ENCODE results near the gene ZNF326.

The ZNF326 gene

DNA sequence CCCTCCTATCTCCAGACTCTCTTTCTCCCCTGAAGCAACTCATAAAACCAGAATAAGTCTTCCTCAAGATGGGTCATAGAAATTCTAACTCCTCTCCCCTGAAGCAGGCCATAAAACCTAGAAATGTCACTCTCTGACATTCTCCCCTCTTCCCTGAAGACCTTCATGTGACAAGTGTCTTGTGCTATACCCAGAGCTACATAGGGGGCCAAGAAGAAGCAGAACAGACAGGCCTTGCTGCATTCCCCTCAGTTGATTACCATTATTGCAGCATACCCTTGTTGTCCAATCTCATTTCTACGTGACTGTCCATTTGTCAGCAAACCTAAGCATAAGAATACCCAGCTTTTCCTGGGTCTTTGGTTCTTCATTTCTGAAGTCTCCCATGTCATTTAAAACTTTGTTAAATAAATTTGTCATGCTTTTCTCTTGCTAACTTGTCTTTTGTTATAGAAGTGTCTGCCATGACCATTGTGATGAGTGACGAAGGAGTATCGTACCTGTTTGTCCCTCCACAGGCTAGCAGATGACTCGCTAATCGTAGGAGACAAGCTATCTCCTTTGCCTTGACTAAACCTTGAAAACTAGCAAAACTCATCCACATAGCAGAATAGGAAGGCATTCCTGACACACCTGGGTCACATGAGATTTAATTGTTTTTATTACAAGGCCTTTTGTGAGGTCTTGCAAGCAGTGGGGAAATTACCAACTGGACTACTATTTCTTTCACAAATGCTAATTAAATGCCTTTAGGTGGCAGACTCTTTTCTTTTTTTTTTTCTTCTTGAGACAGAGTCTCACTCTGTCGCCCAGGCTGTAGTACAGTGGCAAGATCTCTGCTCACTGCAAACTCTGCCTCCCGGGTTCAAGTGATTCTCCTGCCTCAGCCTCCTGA, 39.4 kb upstream of the ZNF326 start:
- WGBS, result 98% methylated on average over 7 of the region's 7 CpGs
- no peak overlapping the region for H4K8ac ChIP-seq (ENCODE audit: low read length)

DNA sequence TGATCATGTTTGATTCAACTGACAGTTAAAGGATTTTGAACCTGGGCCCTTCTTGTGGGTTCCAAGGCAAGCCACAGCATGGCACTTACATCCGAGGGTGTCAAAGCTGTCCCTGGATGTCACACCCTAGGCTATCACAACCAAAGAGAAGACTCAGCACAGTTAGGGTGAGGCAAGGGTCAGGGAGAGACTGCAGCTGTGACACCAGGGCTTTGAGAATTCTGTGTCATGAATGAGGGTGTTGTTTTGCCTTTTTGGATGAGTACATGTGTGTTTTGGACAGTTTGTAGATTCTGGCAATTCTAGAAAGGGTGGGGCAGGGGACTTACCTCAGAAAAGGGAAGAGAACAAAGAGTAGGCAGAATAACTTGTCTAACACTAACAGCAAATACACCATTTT, 37.8 kb upstream of the ZNF326 start:
- H3K27ac ChIP-seq (ENCODE audit: low read length, poor library complexity, severe bottlenecking), result no peak overlapping the region
- no peak overlapping the region for H2BK15ac ChIP-seq (ENCODE audit: low read depth, poor library complexity, severe bottlenecking)
- no peak overlapping the region for H3K4me2 ChIP-seq (ENCODE audit: low read length, poor library complexity, severe bottlenecking)
- H4K8ac ChIP-seq (ENCODE audit: low read length), result no peak overlapping the region
- H4K91ac ChIP-seq (ENCODE audit: low read length), result no peak overlapping the region
- H3K4me3 ChIP-seq (ENCODE audit: insufficient read depth in 1 of 2, low read depth in 1 of 2, low read length in 2 of 2), result no peak overlapping the region
- H3K4me1 ChIP-seq (ENCODE audit: control insufficient read depth, insufficient read depth, low read depth, low read length), result peaks cover 6% of the 10 kb centered on the region
- no peak overlapping the region for H2AFZ ChIP-seq (ENCODE audit: low read depth, low read length)
- peak overlapping the region; percentile 4 to 80 for H2BK12ac ChIP-seq (ENCODE audit: low read length in 2 of 2)
- WGBS, result 70% methylated on average over 1 of the region's 1 CpG
- no peak overlapping the region for H2BK120ac ChIP-seq (ENCODE audit: low read depth, low read length)
- H3K23ac ChIP-seq (ENCODE audit: low read length in 2 of 2), result no peak overlapping the region
- H3K27me3 ChIP-seq (ENCODE audit: control insufficient read depth in 1 of 2, insufficient read depth in 1 of 2, low read length in 2 of 2), result no peaks in the 10 kb centered on the region
- H3K14ac ChIP-seq (ENCODE audit: low read length in 2 of 2), result no peak overlapping the region
- no peak overlapping the region for H3K18ac ChIP-seq (ENCODE audit: low read depth in 1 of 2, low read length in 2 of 2)
- H3K36me3 ChIP-seq (ENCODE audit: control insufficient read depth in 1 of 2, insufficient read depth in 2 of 2, low read depth in 1 of 2, low read length in 2 of 2), result no peaks in the 10 kb centered on the region
- H3K4ac ChIP-seq (ENCODE audit: low read depth in 1 of 2, low read length in 2 of 2), result no peak overlapping the region
- H2BK5ac ChIP-seq (ENCODE audit: low read depth, low read length, poor library complexity, severe bottlenecking), result no peak overlapping the region
- H3K9ac ChIP-seq (ENCODE audit: low read length), result no peak overlapping the region
- H3K9me3 ChIP-seq (ENCODE audit: control insufficient read depth, low read length), result no peaks in the 10 kb centered on the region
- no peak for DNase-seq
- H3K79me1 ChIP-seq (replicated peaks; ENCODE audit: low read length, poor library complexity, severe bottlenecking), result no peaks in the 10 kb centered on the region
- H2AK5ac ChIP-seq (ENCODE audit: low read length, severe bottlenecking), result no peak overlapping the region

More for the DNA sequence above, 39.4 kb upstream of the ZNF326 start:
- H3K4me1 ChIP-seq (ENCODE audit: control insufficient read depth, insufficient read depth, low read depth, low read length), result peaks cover 4% of the 10 kb centered on the region
- no peak overlapping the region for H3K4me3 ChIP-seq (ENCODE audit: insufficient read depth in 1 of 2, low read depth in 1 of 2, low read length in 2 of 2)
- no peak overlapping the region for H2BK15ac ChIP-seq (ENCODE audit: low read depth, poor library complexity, severe bottlenecking)
- no peak overlapping the region for H2BK120ac ChIP-seq (ENCODE audit: low read depth, low read length)
- H3K4me2 ChIP-seq (ENCODE audit: low read length, poor library complexity, severe bottlenecking), result no peak overlapping the region
- H2BK5ac ChIP-seq (ENCODE audit: low read depth, low read length, poor library complexity, severe bottlenecking), result no peak overlapping the region
- no peaks in the 10 kb centered on the region for H3K79me1 ChIP-seq (replicated peaks; ENCODE audit: low read length, poor library complexity, severe bottlenecking)
- H3K36me3 ChIP-seq (ENCODE audit: control insufficient read depth in 1 of 2, insufficient read depth in 2 of 2, low read depth in 1 of 2, low read length in 2 of 2), result no peaks in the 10 kb centered on the region
- peak overlapping the region in 1 of 2 experiments; percentile 18 for H2BK12ac ChIP-seq (ENCODE audit: low read length in 2 of 2)
- H4K91ac ChIP-seq (ENCODE audit: low read length), result no peak overlapping the region
- H3K23ac ChIP-seq (ENCODE audit: low read length in 2 of 2), result no peak overlapping the region
- no peak for DNase-seq
- no peaks in the 10 kb centered on the region for H3K27me3 ChIP-seq (ENCODE audit: control insufficient read depth in 1 of 2, insufficient read depth in 1 of 2, low read length in 2 of 2)
- H3K4ac ChIP-seq (ENCODE audit: low read depth in 1 of 2, low read length in 2 of 2), result no peak overlapping the region
- no peak overlapping the region for H3K27ac ChIP-seq (ENCODE audit: low read length, poor library complexity, severe bottlenecking)
- no peak overlapping the region for H2AFZ ChIP-seq (ENCODE audit: low read depth, low read length)
- no peak overlapping the region for H2AK5ac ChIP-seq (ENCODE audit: low read length, severe bottlenecking)
- no peaks in the 10 kb centered on the region for H3K9me3 ChIP-seq (ENCODE audit: control insufficient read depth, low read length)
- no peak overlapping the region for H3K9ac ChIP-seq (ENCODE audit: low read length)
- H3K14ac ChIP-seq (ENCODE audit: low read length in 2 of 2), result no peak overlapping the region
- H3K18ac ChIP-seq (ENCODE audit: low read depth in 1 of 2, low read length in 2 of 2), result no peak overlapping the region

DNA sequence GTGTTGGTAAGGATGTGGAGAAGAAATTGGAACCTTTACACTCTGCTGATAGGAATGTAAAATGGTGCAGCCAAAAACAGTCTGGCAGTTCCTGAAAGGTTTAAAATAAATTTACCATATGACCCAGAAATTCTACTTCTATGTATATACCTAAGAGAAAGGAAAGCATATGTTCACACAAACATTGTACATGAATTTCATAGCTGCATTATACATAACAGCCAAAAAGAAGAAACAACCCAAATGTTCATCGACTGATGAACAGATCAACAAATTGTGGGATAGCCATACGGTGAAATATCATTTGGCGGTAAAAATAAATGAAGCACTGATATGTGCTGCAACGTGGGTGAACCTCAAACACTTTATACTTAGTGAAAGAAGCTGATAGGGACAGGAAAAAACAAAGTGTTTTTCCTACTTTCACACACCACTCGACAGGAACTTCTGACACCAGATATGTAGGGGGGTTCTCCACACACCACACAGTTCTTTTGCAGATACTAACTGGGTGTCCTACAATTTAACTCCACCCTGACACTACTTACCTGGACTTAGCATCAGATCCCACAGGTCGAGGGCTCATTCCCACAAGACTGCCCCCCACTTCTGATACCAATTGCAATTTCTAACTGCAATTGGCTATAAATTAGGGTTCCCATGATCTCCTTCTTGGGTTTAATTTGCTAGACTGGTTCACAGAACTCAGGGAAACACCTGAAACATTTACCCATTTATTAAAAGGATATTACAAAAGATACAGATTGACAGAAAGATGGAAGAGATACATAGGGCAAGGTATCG, 35.9 kb upstream of the ZNF326 start:
- Histone ChIP-seq H3K27ac (ENCODE audit: low read length, poor library complexity, severe bottlenecking) (no peak overlapping the region), H2BK15ac (ENCODE audit: low read depth, poor library complexity, severe bottlenecking) (peak overlapping the region; percentile 54), H3K18ac (ENCODE audit: low read depth in 1 of 2, low read length in 2 of 2) (no peak overlapping the region), H3K9ac (ENCODE audit: low read length) (no peak overlapping the region), H3K27me3 (ENCODE audit: control insufficient read depth in 1 of 2, insufficient read depth in 1 of 2, low read length in 2 of 2) (no peaks in the 10 kb centered on the region), H3K14ac (ENCODE audit: low read length in 2 of 2) (no peak overlapping the region), H3K4ac (ENCODE audit: low read depth in 1 of 2, low read length in 2 of 2) (no peak overlapping the region), H4K8ac (ENCODE audit: low read length) (no peak overlapping the region), H3K79me1 (replicated peaks; ENCODE audit: low read length, poor library complexity, severe bottlenecking) (no peaks in the 10 kb centered on the region), H3K4me1 (ENCODE audit: control insufficient read depth, insufficient read depth, low read depth, low read length) (peaks cover 3% of the 10 kb centered on the region), H4K91ac (ENCODE audit: low read length) (no peak overlapping the region), H3K4me3 (ENCODE audit: insufficient read depth in 1 of 2, low read depth in 1 of 2, low read length in 2 of 2) (peak overlapping the region in 1 of 2 experiments; percentile 12), H2BK120ac (ENCODE audit: low read depth, low read length) (no peak overlapping the region), H3K4me2 (ENCODE audit: low read length, poor library complexity, severe bottlenecking) (no peak overlapping the region), H2BK12ac (ENCODE audit: low read length in 2 of 2) (no peak overlapping the region), H3K23ac (ENCODE audit: low read length in 2 of 2) (no peak overlapping the region), H3K36me3 (ENCODE audit: control insufficient read depth in 1 of 2, insufficient read depth in 2 of 2, low read depth in 1 of 2, low read length in 2 of 2) (no peaks in the 10 kb centered on the region), H2BK5ac (ENCODE audit: low read depth, low read length, poor library complexity, severe bottlenecking) (no peak overlapping the region), H2AK5ac (ENCODE audit: low read length, severe bottlenecking) (no peak overlapping the region), H2AFZ (ENCODE audit: low read depth, low read length) (no peak overlapping the region), H3K9me3 (ENCODE audit: control insufficient read depth, low read length) (no peaks in the 10 kb centered on the region)
- 92% methylated on average over 7 of the region's 7 CpGs for WGBS
- DNase-seq, result no peak

DNA sequence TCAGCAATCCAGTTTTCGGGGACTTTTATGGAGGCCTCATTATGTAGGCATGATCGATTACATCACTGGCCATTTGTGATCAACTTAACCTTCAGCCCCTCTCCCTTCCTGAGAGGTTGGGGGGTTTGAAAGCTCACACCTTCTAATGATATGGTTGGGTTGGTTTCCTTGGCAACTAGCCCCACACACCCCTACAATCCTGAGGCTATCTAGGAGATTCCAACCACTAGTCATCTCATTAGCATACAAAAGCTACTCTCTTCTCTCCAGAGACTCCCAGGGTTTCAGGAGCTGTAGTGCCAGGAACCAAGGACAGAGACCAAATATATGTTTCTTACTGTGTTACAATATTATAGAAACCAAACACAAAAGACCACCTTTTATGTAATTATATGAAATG, 35.2 kb upstream of the ZNF326 start:
- no CpG with 5 or more reads among the region's 2 CpGs for WGBS
- H3K36me3 ChIP-seq (ENCODE audit: control insufficient read depth in 1 of 2, insufficient read depth in 2 of 2, low read depth in 1 of 2, low read length in 2 of 2), result no peaks in the 10 kb centered on the region
- no peak overlapping the region for H4K8ac ChIP-seq (ENCODE audit: low read length)

More for the DNA sequence above, 35.2 kb upstream of the ZNF326 start:
- no peak overlapping the region for H3K23ac ChIP-seq (ENCODE audit: low read length in 2 of 2)
- no peak overlapping the region for H3K4me3 ChIP-seq (ENCODE audit: insufficient read depth in 1 of 2, low read depth in 1 of 2, low read length in 2 of 2)
- no peak overlapping the region for H2BK15ac ChIP-seq (ENCODE audit: low read depth, poor library complexity, severe bottlenecking)
- no peak for DNase-seq
- H3K4me2 ChIP-seq (ENCODE audit: low read length, poor library complexity, severe bottlenecking), result no peak overlapping the region
- no peak overlapping the region for H3K14ac ChIP-seq (ENCODE audit: low read length in 2 of 2)
- no peak overlapping the region for H2AFZ ChIP-seq (ENCODE audit: low read depth, low read length)
- H4K91ac ChIP-seq (ENCODE audit: low read length), result no peak overlapping the region
- no peaks in the 10 kb centered on the region for H3K79me1 ChIP-seq (replicated peaks; ENCODE audit: low read length, poor library complexity, severe bottlenecking)
- H2AK5ac ChIP-seq (ENCODE audit: low read length, severe bottlenecking), result no peak overlapping the region
- H3K27ac ChIP-seq (ENCODE audit: low read length, poor library complexity, severe bottlenecking), result no peak overlapping the region
- H3K9me3 ChIP-seq (ENCODE audit: control insufficient read depth, low read length), result no peaks in the 10 kb centered on the region
- H3K27me3 ChIP-seq (ENCODE audit: control insufficient read depth in 1 of 2, insufficient read depth in 1 of 2, low read length in 2 of 2), result no peaks in the 10 kb centered on the region
- H3K18ac ChIP-seq (ENCODE audit: low read depth in 1 of 2, low read length in 2 of 2), result no peak overlapping the region
- H3K4me1 ChIP-seq (ENCODE audit: control insufficient read depth, insufficient read depth, low read depth, low read length), result peaks cover 3% of the 10 kb centered on the region
- no peak overlapping the region for H3K9ac ChIP-seq (ENCODE audit: low read length)
- no peak overlapping the region for H2BK120ac ChIP-seq (ENCODE audit: low read depth, low read length)
- no peak overlapping the region for H2BK5ac ChIP-seq (ENCODE audit: low read depth, low read length, poor library complexity, severe bottlenecking)
- no peak overlapping the region for H3K4ac ChIP-seq (ENCODE audit: low read depth in 1 of 2, low read length in 2 of 2)
- no peak overlapping the region for H2BK12ac ChIP-seq (ENCODE audit: low read length in 2 of 2)
